ENCODE data around the gene OR8H3. TPM values are rescaled to one million over a fixed set of nuclear protein-coding genes. Genes with fewer than 3 reads are reported as not detected.

The OR8H3 gene
- total and polyA plus RNA-seq, 2 of the 13 experiments (the other 11 are each of a cell fraction or from before 2014, with no cell fraction given) = not detected

DNA sequence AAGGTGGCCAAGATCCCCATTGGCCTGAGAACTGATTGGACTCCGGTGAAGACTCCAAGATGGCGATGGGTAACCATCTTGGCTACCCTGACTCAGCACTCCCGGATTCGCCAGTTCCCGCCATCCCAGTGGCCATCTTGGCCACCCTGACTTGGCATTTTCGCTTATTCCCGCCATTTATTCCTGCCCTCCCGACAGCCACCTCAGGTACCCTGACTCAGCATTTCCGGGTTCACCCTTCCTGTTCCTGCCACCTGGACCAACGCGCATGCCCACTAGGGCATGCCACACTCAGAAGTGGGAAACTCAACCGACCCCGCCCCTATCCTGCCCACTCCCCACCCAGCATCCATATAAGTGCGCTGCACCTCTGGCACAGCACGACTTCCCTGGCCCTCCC lies 30.2 kb downstream of the OR8H3 start:
- intact Hi-C loops (cut with micrococcal nuclease; ENCODE audit: unreplicated experiment) = loop anchor here (10.0 kb wide), 1 partner anchor 52 kb away; no protein-coding TSS in a partner anchor
- no peaks in the 10 kb centered on the region for H3K79me2 ChIP-seq (ENCODE audit: insufficient read depth, low read length)
- H3K4me1 ChIP-seq (ENCODE audit: insufficient read depth, low read length) = no peaks in the 10 kb centered on the region
- no peak overlapping the region for H3K4me2 ChIP-seq (ENCODE audit: low read depth, low read length)
- 47% methylated on average over 13 of the region's 15 CpGs for WGBS (ENCODE audit: low lambda C conversion rate)
- BruUV-seq (replicated peaks) = no TSS peak
- in situ Hi-C loops (cut with HindIII; ENCODE audit: extremely low pct_ligation_motif_present, low pct_unique_long_range_greater_than_20kb) = no loop called here
- ChIA-PET POLR2A (no interaction called here), CTCF (ENCODE audit: low intra/inter-chr PET ratio, low total read pairs) (no interaction called here)
- ATAC-seq (no peak), DNase-seq (ENCODE audit: low spot score) (no peak), FAIRE-seq (no peak)
- no peak overlapping the region for H3K4me3 ChIP-seq (replicated peaks in 1 of 3; ENCODE audit: insufficient read depth in 1 of 3, low read depth in 2 of 3, low read length in 3 of 3)
- H4K20me1 ChIP-seq (ENCODE audit: insufficient read depth, low read length) = no peaks in the 10 kb centered on the region
- TF ChIP-seq HMG20B (CRISPR knock-in tag; conservative IDR thresholded peaks at IDR 0.05) (no peak), MAFK (conservative IDR thresholded peaks at IDR 0.05 in 1 of 2, IDR thresholded peaks at IDR 0.05 in 1 of 2; ENCODE audit: low read length in 2 of 2) (peak; percentile 56 to 85; a peak in 3 of 4 replicates), ZNF557 (CRISPR knock-in tag; IDR thresholded peaks at IDR 0.05) (no peak), MIXL1 (CRISPR knock-in tag; IDR thresholded peaks at IDR 0.05) (no peak), ZNF547 (CRISPR knock-in tag; IDR thresholded peaks at IDR 0.05) (no peak), RAD51 (IDR thresholded peaks at IDR 0.05; ENCODE audit: borderline replicate concordance) (no peak), MAFF (IDR thresholded peaks at IDR 0.05; ENCODE audit: low read depth, low read length) (peak; percentile 71), ZNF441 (CRISPR knock-in tag; IDR thresholded peaks at IDR 0.05; ENCODE audit: borderline replicate concordance) (no peak), ZNF530 (CRISPR knock-in tag; IDR thresholded peaks at IDR 0.05; ENCODE audit: low read depth) (no peak), FOXK1 (CRISPR knock-in tag; IDR thresholded peaks at IDR 0.05; ENCODE audit: borderline replicate concordance, low read depth) (no peak)
- TF ChIP-seq, protein P1, sequence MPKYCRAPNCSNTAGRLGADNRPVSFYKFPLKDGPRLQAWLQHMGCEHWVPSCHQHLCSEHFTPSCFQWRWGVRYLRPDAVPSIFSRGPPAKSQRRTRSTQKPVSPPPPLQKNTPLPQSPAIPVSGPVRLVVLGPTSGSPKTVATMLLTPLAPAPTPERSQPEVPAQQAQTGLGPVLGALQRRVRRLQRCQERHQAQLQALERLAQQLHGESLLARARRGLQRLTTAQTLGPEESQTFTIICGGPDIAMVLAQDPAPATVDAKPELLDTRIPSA (CRISPR knock-in tag; IDR thresholded peaks at IDR 0.05; ENCODE audit: borderline replicate concordance) = no peak
- TF ChIP-seq, protein P2, sequence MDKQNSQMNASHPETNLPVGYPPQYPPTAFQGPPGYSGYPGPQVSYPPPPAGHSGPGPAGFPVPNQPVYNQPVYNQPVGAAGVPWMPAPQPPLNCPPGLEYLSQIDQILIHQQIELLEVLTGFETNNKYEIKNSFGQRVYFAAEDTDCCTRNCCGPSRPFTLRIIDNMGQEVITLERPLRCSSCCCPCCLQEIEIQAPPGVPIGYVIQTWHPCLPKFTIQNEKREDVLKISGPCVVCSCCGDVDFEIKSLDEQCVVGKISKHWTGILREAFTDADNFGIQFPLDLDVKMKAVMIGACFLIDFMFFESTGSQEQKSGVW (CRISPR knock-in tag; IDR thresholded peaks at IDR 0.05; ENCODE audit: borderline replicate concordance) = no peak
- TF ChIP-seq, protein P3, sequence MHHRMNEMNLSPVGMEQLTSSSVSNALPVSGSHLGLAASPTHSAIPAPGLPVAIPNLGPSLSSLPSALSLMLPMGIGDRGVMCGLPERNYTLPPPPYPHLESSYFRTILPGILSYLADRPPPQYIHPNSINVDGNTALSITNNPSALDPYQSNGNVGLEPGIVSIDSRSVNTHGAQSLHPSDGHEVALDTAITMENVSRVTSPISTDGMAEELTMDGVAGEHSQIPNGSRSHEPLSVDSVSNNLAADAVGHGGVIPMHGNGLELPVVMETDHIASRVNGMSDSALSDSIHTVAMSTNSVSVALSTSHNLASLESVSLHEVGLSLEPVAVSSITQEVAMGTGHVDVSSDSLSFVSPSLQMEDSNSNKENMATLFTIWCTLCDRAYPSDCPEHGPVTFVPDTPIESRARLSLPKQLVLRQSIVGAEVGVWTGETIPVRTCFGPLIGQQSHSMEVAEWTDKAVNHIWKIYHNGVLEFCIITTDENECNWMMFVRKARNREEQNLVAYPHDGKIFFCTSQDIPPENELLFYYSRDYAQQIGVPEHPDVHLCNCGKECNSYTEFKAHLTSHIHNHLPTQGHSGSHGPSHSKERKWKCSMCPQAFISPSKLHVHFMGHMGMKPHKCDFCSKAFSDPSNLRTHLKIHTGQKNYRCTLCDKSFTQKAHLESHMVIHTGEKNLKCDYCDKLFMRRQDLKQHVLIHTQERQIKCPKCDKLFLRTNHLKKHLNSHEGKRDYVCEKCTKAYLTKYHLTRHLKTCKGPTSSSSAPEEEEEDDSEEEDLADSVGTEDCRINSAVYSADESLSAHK (CRISPR knock-in tag; IDR thresholded peaks at IDR 0.05; ENCODE audit: borderline replicate concordance) = no peak
- no peaks in the 10 kb centered on the region for H3K36me3 ChIP-seq (replicated peaks in 1 of 2; ENCODE audit: control insufficient read depth in 1 of 2, insufficient read depth in 2 of 2, low read length in 2 of 2)
- no peak overlapping the region for H3K9ac ChIP-seq (ENCODE audit: insufficient read depth, low read depth, low read length)
- H2AFZ ChIP-seq (ENCODE audit: low read length) = no peak overlapping the region
- peaks cover 84% of the 10 kb centered on the region for H3K9me3 ChIP-seq (ENCODE audit: low read length)
- H3K27ac ChIP-seq (ENCODE audit: extremely low read length, insufficient read depth, low read length) = no peak overlapping the region
- no peaks in the 10 kb centered on the region for H3K27me3 ChIP-seq (ENCODE audit: control insufficient read depth in 1 of 2, insufficient read depth in 2 of 2, low read length in 2 of 2)

All from HepG2 (cell line).